Erythroblast (primary cell): ENCODE results near the gene DIP2C.

ENCODE experiments used
- GATA1 ChIP-seq: IDR thresholded peaks from 2 replicates; pipeline ENCODE4 v1.6.1; 2011; ENCODE audit warnings: low read depth, mild to moderate bottlenecking, control low read depth, low read length, moderate library complexity
- POLR2A ChIP-seq: IDR thresholded peaks from 2 replicates; pipeline ENCODE4 v1.6.1; 2011; ENCODE audit warnings: mild to moderate bottlenecking, low read length

DNA sequence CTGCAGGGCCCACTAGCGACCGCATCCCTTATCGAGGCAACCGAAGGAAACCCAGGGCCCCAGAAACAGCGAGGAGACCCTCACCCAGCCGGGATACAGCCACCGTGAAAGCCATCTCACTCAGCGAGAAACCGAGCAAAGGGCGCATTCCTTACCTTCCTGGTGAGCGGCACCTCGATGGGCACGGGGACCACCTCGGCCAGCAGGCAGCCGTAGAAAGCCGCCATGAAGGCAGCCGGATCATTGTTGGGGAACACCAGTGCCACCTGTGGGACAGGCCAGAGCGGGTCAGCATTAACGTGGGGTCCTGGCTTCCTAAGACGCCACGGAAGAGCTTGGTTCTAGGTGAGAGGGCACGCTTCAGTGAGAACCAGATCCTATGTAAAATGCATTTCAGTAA, 290.5 kb downstream of the DIP2C start:
- TF ChIP-seq POLR2A: no peak
- TF ChIP-seq GATA1: no peak
